GM19455 (cell line): ENCODE data around the gene MYOT.
"Not testable (repeated sequence)": the region's sequence is repeated elsewhere in the genome, so short reads cannot be mapped to it uniquely, and the experiment has no call there.

Experiments
- ATAC-seq: cut with Tn5 transposase; IDR thresholded peaks from one replicate; pipeline ENCODE4 v1.9.1; 2021; ENCODE audit not compliant: unreplicated experiment

Gene MYOT

GRCh38 chr5:137856201-137856600, 11.5 kb upstream of the MYOT start:
- ATAC-seq, result no peak

GRCh38 chr5:137856916-137857862, 10.5 kb upstream of the MYOT start:
- ATAC-seq, result peak; percentile 50

GRCh38 chr5:137858223-137858916, 9.3 kb upstream of the MYOT start:
- peak; percentile 69 for ATAC-seq

GRCh38 chr5:137858954-137859353, 8.7 kb upstream of the MYOT start:
- ATAC-seq, result no peak

GRCh38 chr5:137862251-137862650, 5.4 kb upstream of the MYOT start:
- ATAC-seq, result no peak

GRCh38 chr5:137863653-137864052, 4.0 kb upstream of the MYOT start:
- not testable (repeated sequence) for ATAC-seq

- no peak for ATAC-seq
These were observed 895 bp upstream of the MYOT start for GRCh38 chr5:137866541-137867388.

GRCh38 chr5:137870647-137871339, 3.1 kb downstream of the MYOT start:
- ATAC-seq, result no peak

- ATAC-seq, result no peak
These were observed 3.9 kb downstream of the MYOT start for GRCh38 chr5:137871571-137871970.

GRCh38 chr5:137872466-137872865, 4.8 kb downstream of the MYOT start:
- ATAC-seq, result no peak

- no peak for ATAC-seq
These were observed 8.4 kb downstream of the MYOT start for GRCh38 chr5:137876101-137876500.

GRCh38 chr5:137880313-137880712, 12.7 kb downstream of the MYOT start:
- no peak for ATAC-seq

GRCh38 chr5:137887831-137888230, 20.2 kb downstream of the MYOT start:
- ATAC-seq, result no peak

GRCh38 chr5:137888466-137888862, 20.8 kb downstream of the MYOT start:
- ATAC-seq, result no peak

- ATAC-seq, result peak; percentile 95
These were observed 21.5 kb downstream of the MYOT start, which contains the start of gene PKD2L2 for GRCh38 chr5:137888863-137889759. PKD2L2 (plus strand) TSS chr5:137889457; CDS start chr5:137889492, 35 bp downstream.

- ATAC-seq, result no peak
These were observed 23.2 kb downstream of the MYOT start for GRCh38 chr5:137890845-137891244.

GRCh38 chr5:137891849-137892248, 24.2 kb downstream of the MYOT start:
- no peak for ATAC-seq

GRCh38 chr5:137894586-137894985, 26.9 kb downstream of the MYOT start:
- no peak for ATAC-seq

- no peak for ATAC-seq
These were observed 28.9 kb downstream of the MYOT start for GRCh38 chr5:137896560-137896959.
